Right kidney (tissue), 9 donors: ENCODE measurements around the gene IRS2.
A peak's percentile ranks its signal among the peaks of the same experiment; 100 is the strongest.
"Not testable (repeated sequence)": the region's sequence is repeated elsewhere in the genome, so short reads cannot be mapped to it uniquely, and the experiment has no call there.

ENCODE experiments used
- DNase-seq: peaks from one replicate; pipeline ENCODE4 v3.0.0-alpha.2; 2016
- long read RNA-seq, 8 donors: transcript quantifications; one replicate each; lab custom pipeline, GENCODE V29; 2026

Gene IRS2, protein sequence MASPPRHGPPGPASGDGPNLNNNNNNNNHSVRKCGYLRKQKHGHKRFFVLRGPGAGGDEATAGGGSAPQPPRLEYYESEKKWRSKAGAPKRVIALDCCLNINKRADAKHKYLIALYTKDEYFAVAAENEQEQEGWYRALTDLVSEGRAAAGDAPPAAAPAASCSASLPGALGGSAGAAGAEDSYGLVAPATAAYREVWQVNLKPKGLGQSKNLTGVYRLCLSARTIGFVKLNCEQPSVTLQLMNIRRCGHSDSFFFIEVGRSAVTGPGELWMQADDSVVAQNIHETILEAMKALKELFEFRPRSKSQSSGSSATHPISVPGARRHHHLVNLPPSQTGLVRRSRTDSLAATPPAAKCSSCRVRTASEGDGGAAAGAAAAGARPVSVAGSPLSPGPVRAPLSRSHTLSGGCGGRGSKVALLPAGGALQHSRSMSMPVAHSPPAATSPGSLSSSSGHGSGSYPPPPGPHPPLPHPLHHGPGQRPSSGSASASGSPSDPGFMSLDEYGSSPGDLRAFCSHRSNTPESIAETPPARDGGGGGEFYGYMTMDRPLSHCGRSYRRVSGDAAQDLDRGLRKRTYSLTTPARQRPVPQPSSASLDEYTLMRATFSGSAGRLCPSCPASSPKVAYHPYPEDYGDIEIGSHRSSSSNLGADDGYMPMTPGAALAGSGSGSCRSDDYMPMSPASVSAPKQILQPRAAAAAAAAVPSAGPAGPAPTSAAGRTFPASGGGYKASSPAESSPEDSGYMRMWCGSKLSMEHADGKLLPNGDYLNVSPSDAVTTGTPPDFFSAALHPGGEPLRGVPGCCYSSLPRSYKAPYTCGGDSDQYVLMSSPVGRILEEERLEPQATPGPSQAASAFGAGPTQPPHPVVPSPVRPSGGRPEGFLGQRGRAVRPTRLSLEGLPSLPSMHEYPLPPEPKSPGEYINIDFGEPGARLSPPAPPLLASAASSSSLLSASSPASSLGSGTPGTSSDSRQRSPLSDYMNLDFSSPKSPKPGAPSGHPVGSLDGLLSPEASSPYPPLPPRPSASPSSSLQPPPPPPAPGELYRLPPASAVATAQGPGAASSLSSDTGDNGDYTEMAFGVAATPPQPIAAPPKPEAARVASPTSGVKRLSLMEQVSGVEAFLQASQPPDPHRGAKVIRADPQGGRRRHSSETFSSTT (N-terminal part only)
- long read RNA-seq, donor 1, full-length matches to known transcripts: 2 of 2 reads
- long read RNA-seq, donor 1, partial matches to known transcripts: 0 of 2 reads
- long read RNA-seq, donor 1, other reads (novel, unspliced or antisense): 0 of 2 reads
- long read RNA-seq, donor 2, full-length matches to known transcripts: 2 of 2 reads
- long read RNA-seq, donor 2, partial matches to known transcripts: 0 of 2 reads
- long read RNA-seq, donor 2, other reads (novel, unspliced or antisense): 0 of 2 reads
- long read RNA-seq, donor 3, full-length matches to known transcripts: 2 of 2 reads
- long read RNA-seq, donor 3, partial matches to known transcripts: 0 of 2 reads
- long read RNA-seq, donor 3, other reads (novel, unspliced or antisense): 0 of 2 reads
- long read RNA-seq, donor 4, full-length matches to known transcripts: 8 of 8 reads
- long read RNA-seq, donor 4, partial matches to known transcripts: 0 of 8 reads
- long read RNA-seq, donor 4, other reads (novel, unspliced or antisense): 0 of 8 reads
- long read RNA-seq, donor 5, full-length matches to known transcripts: 15 of 15 reads
- long read RNA-seq, donor 5, partial matches to known transcripts: 0 of 15 reads
- long read RNA-seq, donor 5, other reads (novel, unspliced or antisense): 0 of 15 reads
- long read RNA-seq, donor 6, full-length matches to known transcripts: 7 of 7 reads
- long read RNA-seq, donor 6, partial matches to known transcripts: 0 of 7 reads
- long read RNA-seq, donor 6, other reads (novel, unspliced or antisense): 0 of 7 reads
- long read RNA-seq, donor 7, full-length matches to known transcripts: 16 of 16 reads
- long read RNA-seq, donor 7, partial matches to known transcripts: 0 of 16 reads
- long read RNA-seq, donor 7, other reads (novel, unspliced or antisense): 0 of 16 reads
- long read RNA-seq, donor 8, full-length matches to known transcripts: 4 of 4 reads
- long read RNA-seq, donor 8, partial matches to known transcripts: 0 of 4 reads
- long read RNA-seq, donor 8, other reads (novel, unspliced or antisense): 0 of 4 reads

DNA sequence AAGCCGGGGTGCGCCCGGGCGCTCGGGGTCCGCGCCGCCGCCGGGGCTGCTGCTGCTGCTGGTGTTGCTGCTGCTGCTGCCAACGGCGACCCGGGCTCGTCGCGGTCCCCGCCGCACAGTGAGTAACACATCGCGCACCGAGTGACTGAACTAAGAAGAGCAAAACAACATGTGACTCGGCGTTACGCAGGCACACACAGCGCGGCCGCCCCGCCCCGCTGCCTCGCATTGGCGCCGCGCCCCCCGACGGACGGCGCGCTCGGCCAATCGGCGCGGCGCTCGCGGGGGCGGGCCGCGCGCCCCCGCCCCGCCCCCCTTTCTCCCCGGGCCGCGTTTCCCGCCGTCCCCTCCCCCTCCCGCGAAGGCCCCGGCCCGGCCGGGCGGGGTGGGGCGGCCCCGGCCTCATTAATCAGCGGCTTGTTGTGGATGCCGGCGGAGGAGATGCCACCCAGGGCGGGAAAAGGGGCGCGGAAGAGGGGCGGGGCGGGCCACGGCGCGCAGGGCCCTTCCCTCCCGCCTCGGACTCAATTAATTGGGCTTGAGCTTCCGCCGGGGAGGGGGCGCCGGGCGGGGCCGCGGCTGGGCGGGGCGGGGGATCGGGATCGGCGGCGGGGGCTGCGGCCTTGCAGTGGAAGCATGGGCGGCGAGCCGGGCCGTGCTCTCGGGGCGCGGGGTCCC lies at the start of gene IRS2:
Gene IRS2, minus strand, starts transcription at position 127 of the 678 bp plus-strand sequence. CDS start 530 bp downstream, outside the sequence.
- peak; percentile 77 for DNase-seq

DNA sequence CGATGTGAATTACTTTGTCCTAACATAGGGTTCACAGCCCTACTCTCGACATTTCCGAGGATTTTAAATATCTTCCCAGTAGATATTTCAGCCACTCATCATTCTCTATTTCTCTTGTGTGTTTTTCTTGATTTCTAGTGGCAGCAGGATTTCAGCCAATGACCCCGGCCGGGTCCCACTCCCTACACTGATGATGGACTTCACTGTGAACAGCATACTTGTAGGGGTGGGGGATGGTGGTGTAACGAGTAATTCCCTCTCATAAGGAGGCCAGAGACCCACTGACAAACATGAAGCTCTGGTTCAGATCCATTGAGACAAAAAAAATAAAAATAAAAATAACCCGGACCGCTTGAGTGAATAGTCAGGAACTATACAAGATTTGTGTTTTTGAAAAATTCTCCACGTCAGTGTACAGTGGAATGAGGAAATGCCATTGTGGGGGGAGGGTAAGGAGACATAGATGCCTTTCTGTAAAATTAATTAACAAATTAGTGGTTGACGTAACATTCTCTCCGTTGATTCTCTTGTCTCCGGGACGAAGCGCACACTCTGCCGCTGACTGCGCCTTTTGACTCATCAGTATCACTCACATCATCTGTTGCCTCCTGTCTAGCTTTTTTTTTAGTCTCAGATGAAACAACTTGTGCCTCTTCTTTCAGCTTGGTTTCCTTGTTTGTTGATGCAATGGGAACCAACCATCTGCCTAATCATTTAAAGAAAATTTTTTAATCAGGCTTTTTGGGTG lies 48.8 kb upstream of the IRS2 start:
- DNase-seq: no peak

DNA sequence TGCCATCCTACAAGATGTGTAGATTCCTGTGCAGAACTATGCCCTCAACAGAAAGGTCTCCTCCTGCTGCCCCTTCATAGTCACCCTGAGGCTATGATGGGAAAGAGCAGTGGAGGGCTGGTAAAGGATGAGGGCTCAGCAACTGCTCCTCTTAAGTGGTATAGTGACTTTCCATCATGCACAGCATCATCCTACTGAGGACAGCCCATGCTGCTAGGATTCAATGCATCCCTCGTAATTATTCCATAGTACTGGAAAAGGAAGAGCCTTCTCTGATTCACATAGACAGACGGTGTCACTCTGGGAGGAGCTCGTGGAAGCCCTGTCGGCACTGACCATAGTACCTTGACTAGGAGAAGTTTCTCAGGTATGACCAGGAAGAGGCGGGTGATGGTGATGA lies 47.6 kb upstream of the IRS2 start:
- DNase-seq: no peak

DNA sequence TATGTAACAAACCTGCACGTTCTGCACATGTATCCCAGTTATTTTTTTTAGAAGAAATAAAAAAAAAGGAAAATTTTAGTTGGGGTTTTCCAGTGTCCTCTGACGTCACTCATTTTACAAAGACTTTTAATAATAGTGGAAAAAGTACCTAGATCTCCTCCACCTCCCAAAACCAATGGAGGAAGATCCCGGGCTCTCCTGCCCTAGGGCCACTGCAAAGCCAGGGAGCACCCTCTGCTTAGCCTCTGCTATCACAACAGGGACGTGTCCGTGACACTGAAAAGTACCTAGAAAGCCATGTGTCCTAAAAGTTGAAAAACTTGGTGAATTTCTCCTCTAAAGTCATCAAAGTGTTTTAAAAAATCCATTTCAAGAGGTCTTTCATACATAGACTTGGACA lies 46.7 kb upstream of the IRS2 start:
- no peak for DNase-seq

DNA sequence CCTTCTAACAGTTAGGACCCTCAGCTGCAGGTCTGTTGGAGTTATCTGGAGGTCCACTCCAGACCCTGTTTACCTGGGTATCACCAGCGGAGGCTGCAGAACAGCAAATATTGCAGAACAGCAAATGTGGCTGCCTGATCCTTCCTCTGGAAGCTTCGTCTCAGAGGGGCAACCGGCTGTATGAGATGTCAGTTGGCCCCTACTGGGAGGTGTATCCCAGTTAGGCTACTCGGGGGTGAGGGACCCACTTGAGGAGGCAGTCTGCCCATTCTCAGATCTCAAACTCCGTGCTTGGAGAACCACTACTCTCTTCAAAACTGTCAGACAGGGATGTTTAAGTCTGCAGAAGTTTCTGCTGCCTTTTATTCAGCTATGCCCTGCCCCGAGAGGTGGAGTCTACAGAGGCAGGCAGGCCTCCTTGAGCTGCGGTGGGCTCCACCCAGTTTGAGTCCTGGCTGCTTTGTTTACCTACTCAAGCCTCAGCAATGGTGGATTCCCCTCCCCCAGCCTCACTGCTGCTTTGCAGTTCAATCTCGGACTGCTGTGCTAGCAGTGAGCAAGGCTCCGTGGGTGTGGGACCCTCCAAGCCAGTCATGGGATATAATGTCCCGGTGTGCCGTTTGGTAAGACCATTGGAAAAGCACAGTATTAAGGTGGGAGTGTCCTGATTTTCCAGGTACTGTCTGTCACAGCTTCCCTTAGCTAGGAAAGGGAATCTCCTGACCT lies 42.4 kb upstream of the IRS2 start:
- not testable (repeated sequence) for DNase-seq

DNA sequence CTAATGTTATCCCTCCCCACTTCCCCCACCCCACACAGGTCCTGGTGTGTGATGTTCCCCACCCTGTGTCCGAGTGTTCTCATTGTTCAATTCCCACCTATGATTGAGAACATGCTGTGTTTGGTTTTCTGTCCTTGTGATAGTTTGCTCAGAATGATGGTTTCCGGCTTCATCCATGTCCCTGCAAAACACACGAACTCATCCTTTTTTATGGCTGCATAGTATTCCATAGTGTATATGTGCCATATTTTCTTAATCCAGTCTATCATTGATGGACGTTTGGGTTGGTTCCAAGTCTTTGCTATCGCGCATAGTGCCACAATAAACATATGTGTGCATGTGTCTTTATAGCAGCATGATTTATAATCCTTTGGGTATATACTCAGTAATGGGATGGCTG lies 36.8 kb upstream of the IRS2 start:
- not testable (repeated sequence) for DNase-seq

DNA sequence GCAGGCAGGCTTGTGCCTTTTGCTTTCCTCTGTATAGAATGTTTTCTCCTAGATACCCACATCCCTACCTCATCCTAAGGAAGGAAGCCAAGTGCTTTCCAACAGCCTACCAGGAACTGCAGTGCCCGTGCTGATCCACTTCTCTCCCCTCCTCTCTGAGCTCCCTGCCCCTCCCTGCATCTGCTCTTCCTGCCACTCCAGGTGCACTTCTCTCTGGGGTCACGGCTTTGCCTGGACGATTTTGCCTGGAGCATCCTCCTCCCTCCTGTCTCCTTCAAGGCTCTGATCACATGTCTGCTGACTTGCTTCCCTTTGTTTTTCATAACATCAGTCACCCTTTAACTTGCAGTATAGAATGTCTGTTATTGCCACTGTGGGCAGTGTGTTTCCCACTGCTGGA lies 34.7 kb upstream of the IRS2 start:
- no peak for DNase-seq

DNA sequence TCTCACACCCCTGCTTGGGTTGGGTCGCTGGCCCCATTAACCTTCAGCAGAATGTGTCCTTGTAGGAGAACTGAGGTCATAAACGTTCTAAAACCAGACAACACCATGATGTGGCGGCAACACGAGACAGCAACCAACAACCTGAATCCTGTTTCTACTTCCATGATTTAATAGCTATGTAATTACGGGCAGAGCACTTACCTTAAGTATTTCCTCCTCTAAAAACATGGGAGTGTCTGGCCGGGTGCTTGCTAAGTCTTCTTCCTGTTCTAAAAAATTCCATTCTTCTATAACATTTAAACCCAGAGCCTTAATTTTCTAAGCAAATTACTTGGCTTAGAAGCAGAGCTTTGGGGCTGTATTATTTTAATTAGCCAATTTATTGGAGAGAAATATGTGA lies 33.5 kb upstream of the IRS2 start:
- no peak for DNase-seq

DNA sequence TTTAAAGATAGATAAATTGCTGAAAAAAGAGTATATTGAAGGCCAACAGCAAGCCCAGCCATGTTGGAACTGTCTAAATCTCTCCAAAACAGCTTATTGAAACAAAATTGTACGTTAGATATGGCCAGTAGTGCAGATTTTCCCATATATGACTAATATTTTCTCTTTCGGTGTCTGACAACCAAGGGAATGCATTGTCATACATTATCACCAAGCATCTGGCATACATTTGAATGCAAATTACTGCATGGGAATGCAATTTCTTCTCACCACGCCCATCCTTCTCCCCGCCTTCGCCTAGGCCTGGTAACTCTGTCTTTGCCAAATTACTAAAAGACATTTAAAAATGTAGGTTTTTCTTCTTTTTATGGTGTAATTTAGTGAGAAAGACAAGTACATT lies 32.5 kb upstream of the IRS2 start:
- no peak for DNase-seq

DNA sequence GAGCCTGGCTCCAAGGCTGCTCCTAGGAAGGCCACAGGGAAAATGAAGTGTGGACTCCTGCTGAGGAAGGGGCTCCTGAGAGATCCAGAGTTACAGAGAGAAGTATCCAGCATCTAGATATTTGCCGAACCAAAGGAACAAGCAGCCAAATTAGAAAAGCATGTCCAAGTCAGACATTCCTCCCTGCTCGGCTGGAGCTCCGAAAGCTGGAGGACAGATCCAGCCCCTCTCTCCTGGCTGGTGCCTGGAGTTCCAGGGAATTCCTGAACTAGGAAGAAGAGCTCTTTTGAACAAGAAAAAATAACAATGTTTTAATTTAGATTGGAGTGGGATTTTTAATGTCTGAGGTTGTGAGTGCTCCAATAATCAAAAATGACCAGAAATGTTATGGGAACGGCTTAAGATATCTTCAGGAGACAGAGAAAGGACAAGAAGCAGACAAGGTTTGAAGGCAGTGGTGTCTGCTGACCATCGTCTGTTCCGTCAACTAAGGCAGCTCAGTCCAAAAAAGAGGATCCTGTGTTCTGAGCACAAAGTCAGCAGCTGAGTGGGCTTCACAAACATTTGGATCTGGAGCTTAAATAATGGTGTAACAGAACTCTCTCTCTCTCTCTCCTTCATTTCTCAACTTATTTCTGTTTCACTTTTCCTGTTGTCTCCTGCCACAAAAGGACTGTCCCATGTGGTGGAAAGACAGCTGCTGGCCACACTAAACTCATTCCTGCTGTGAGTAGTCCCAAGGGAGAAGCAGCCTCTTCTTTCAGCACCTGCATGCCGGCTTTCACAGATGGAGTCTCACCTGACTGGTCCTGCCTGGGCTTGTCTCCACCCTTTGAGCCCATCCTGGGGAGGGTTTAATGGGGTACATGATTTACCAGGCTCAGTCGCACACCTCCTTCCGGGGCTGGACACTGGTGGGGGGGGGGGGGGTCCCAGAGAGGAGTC lies 31.5 kb upstream of the IRS2 start:
- no peak for DNase-seq

DNA sequence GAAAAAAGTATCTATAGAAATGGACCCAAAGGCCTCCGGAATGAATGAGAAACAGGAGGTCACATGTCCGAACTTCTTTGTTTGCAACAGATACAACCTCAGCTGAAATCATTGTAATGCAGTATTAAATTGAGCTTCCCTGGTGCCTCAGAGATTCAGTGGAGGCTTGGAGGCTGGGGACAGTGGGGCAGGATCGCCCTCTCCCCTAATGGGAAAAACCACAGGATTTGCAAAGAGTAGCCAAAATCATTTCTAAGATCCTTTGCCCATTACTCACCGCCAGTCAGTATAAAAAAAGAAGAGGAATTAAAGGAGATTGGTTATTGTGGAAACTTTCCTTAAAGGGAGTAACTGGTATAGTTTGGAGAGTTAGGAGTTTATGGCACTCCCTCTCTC lies 30.4 kb upstream of the IRS2 start:
- no peak for DNase-seq

DNA sequence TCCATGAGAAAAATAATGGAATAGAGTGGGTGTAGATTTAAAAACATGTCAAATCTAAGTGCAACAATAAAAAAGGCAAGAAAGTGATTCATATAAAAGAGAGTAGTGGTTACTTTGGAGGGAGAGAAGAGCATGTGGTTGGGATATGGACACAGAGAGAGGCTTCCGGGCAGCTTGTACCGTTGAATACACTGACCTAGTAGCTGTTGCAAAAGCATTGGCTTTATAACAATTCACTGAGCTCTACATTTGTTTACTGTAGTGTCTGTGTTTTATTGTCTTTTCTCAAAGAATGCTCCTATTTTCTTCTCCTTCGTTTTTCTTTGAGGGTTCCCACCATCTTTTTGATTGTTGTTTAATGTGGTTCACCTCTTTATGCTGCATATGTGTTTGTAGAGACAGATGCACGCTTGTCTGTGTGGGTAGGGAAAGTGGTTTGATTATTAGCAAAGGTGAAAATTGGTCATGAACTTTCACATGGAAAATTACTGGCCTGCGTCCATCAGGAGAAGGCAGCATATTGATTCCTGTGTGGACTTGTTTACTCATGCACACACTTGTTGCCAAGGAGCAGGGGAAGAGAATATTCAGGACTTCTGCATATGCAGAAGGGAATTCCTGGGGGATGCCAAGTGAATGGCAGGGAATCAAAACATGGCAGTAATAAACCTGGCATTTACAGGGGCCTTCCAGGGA lies 29.9 kb upstream of the IRS2 start:
- no peak for DNase-seq

DNA sequence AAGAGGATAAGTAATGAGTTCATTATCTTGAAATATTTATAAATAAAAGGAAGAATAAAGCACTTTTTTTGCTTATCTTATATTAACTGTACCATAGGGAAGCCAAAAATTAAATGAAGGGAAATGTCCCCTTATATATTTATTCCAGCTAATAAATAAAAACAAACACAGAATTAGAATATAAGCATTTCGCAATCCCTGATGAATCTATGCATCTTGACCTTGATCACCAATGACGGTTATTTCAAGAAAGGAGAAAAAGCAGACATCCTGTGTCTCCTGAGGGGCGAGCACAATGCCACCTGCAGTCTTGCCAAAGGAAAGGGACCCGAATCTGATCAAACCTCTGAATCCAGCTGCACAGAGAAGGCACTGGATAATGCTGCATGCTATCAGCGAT lies 29.3 kb upstream of the IRS2 start:
- DNase-seq: no peak

DNA sequence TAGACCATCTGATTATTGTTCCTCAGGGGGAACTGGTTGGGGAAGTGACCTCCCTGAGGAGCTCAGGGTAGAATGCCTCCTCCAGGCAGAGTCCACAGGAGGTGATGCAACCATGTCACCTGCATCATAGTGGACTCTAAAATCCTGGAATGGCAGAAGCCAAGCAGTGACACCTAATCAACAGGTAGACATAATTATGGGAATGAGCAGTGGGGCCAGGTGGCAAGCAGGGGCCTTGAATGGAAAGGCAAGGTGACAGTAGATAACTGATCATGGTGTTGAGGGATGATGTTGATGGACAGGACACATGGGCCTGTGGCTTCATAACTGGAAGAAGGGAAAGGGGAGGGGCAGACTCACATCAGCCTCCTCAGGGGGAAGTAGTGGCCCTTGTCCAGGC lies 27.3 kb upstream of the IRS2 start:
- DNase-seq: no peak

DNA sequence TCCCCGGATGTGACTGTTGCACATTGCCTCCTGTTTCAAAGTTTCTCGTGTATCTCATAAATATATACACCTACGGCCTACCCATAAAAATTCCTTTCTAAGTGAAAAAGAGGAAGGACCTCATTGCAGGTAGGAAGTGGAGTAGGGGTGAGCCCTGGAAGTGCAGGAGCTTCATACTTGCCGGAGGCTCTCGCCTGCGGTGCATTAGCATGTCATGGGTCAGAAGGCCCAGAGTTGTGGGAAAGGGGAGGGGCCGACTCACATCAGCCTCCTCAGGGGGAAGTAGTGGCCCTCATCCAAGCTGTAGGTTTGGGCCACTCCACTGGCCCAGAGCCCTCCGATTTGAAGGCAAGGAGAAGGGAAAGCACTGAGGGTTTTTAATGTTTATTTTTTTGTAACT lies 26.0 kb upstream of the IRS2 start:
- no peak for DNase-seq

DNA sequence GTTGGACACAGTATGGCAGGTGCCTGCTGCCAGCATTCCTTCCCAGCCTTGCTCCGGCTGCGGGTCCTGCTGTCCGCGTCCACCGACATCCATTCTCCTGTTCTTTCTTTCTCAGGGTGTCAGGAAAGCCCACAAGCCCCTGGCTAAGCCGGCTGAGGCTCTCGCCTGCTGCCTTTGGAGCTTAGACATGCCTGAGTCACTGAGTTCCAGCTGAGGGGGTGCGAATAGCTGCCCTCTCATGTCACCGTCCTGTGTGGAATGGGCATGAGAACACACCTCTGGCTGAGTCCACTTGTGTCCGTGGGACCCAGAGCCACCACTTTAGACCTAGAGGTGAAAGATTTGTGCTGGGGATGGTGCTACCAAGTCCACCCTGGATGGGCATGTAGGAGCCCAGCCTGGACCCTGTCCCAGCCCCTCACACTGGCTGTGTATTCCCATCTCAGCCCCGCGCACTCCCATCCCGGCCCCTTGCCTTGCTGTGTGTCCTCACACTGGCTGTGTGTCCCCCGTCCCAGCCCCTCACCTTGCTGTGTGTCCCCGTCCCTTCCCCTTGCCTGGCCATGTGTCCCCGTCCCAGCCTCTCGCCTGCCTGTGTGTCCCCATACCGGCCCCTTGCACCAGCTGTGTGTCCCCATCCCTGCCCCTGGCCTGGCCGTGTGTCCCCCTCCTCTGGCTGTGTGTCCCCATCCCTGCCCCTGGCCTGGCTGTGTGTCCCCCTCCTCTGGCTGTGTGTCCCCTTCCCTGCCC lies 24.6 kb upstream of the IRS2 start:
- DNase-seq: no peak
